Measurements from ENCODE around the gene MRPL27.
A peak's percentile ranks its signal among the peaks of the same experiment; 100 is the strongest.
"Not testable (repeated sequence)": the region's sequence is repeated elsewhere in the genome, so short reads cannot be mapped to it uniquely, and the experiment has no call there.

MRPL27 gene

GRCh38 chr17:50344731-50345365, 28.1 kb downstream of the MRPL27 start:
- DNase-seq = no peak

- DNase-seq = no peak
Measured at GRCh38 chr17:50339381-50339780, 33.6 kb downstream of the MRPL27 start.

- no peak for DNase-seq
Measured at GRCh38 chr17:50338645-50339044, 34.3 kb downstream of the MRPL27 start.

GRCh38 chr17:50337956-50338355, 35.0 kb downstream of the MRPL27 start:
- no peak for DNase-seq

GRCh38 chr17:50333291-50334057, 39.5 kb downstream of the MRPL27 start:
- not testable (repeated sequence) for DNase-seq

- DNase-seq = no peak
Measured at GRCh38 chr17:50332196-50332595, 40.8 kb downstream of the MRPL27 start.

- no peak for DNase-seq
Measured at GRCh38 chr17:50331085-50331791, 41.7 kb downstream of the MRPL27 start.

GRCh38 chr17:50330151-50330775, 42.7 kb downstream of the MRPL27 start:
- DNase-seq = no peak

GRCh38 chr17:50329716-50330115, 43.3 kb downstream of the MRPL27 start:
- no peak for DNase-seq

- DNase-seq = peak; percentile 46
Measured at GRCh38 chr17:50328363-50329325, 44.3 kb downstream of the MRPL27 start.

- DNase-seq = no peak
Measured at GRCh38 chr17:50326831-50327364, 46.1 kb downstream of the MRPL27 start.

GRCh38 chr17:50325906-50326305, 47.1 kb downstream of the MRPL27 start:
- no peak for DNase-seq

- no peak for DNase-seq
Measured at GRCh38 chr17:50323060-50323459, 49.9 kb downstream of the MRPL27 start.

- DNase-seq = no peak
Measured at GRCh38 chr17:50322271-50322670, 50.7 kb downstream of the MRPL27 start.

- DNase-seq = no peak
Measured at GRCh38 chr17:50319306-50320004, 53.5 kb downstream of the MRPL27 start.

GRCh38 chr17:50318501-50319285, 54.3 kb downstream of the MRPL27 start:
- no peak for DNase-seq

Measured in DMS79 treated with DMSO at 0.1 percent for 48 hours (cell line).